GM13977 (cell line): ENCODE measurements around the gene ZMYND10.

Source experiments
- DNase-seq: peaks from one replicate; pipeline ENCODE4 v3.0.0; 2012; ENCODE audit warnings: low spot score
- CTCF ChIP-seq: IDR thresholded peaks from 2 replicates; pipeline ENCODE4 v1.5.1; 2012; ENCODE audit warnings: mild to moderate bottlenecking, control low read depth; ENCODE audit not compliant: insufficient read depth; ENCODE audit errors: extremely low read depth, missing control alignments
- in situ Hi-C: fragments of 300-500 bp; cut with MboI; formaldehyde crosslinking; loops from one replicate; pipeline ENCODE4 v1.12.0; 2022; ENCODE audit warnings: low sequenced_read_pairs, low pct_unique_long_range_greater_than_20kb, mixed read lengths, inconsistent platforms; ENCODE audit not compliant: unreplicated experiment

Gene ZMYND10

GRCh38 chr3:50326182-50326541, 19.4 kb downstream of the ZMYND10 start:
- no peak for TF ChIP-seq CTCF
- in situ Hi-C loops: no loop called here
- DNase-seq: no peak

- in situ Hi-C loops: no loop called here
- DNase-seq: no peak
- no peak for TF ChIP-seq CTCF
Measured at GRCh38 chr3:50325497-50326181, 19.9 kb downstream of the ZMYND10 start.

GRCh38 chr3:50325113-50325480, 20.4 kb downstream of the ZMYND10 start:
- no peak for DNase-seq
- no peak for TF ChIP-seq CTCF
- in situ Hi-C loops: no loop called here

- in situ Hi-C loops: no loop called here
Measured at GRCh38 chr3:50324351-50325112, 21.0 kb downstream of the ZMYND10 start.

GRCh38 chr3:50323614-50324199, 21.8 kb downstream of the ZMYND10 start:
- in situ Hi-C loops: no loop called here
- TF ChIP-seq CTCF: no peak
- DNase-seq: no peak

More at GRCh38 chr3:50324351-50325112, 21.0 kb downstream of the ZMYND10 start:
- peak; percentile 83 for TF ChIP-seq CTCF
- DNase-seq: peak; percentile 80

GRCh38 chr3:50323092-50323600, 22.4 kb downstream of the ZMYND10 start:
- no peak for DNase-seq
- in situ Hi-C loops: no loop called here

More at GRCh38 chr3:50323092-50323600, 22.4 kb downstream of the ZMYND10 start:
- TF ChIP-seq CTCF: no peak
